Lung microvascular endothelial cell (primary cell): Measurements from ENCODE around the gene SLCO3A1. TPM values are rescaled to one million over a fixed set of nuclear protein-coding genes. Genes with fewer than 3 reads are reported as not detected.

Experiments
- DNase-seq, 2 donors: peaks; one replicate each; pipeline versions ENCODE4 v3.0.0 to v3.0.0-alpha.2; 2010; ENCODE audit warnings: low read depth in 2 of 2
- total RNA-seq: library from RNA; depleted of rRNA; stranded (reverse); fragments of >200 nt; gene quantifications from 2 replicates; pipeline ENCODE4 v1.2.1, GENCODE V29; 2014

The SLCO3A1 gene
- total RNA-seq, 1 donor from 2014 or later, result 0.20 TPM

DNA sequence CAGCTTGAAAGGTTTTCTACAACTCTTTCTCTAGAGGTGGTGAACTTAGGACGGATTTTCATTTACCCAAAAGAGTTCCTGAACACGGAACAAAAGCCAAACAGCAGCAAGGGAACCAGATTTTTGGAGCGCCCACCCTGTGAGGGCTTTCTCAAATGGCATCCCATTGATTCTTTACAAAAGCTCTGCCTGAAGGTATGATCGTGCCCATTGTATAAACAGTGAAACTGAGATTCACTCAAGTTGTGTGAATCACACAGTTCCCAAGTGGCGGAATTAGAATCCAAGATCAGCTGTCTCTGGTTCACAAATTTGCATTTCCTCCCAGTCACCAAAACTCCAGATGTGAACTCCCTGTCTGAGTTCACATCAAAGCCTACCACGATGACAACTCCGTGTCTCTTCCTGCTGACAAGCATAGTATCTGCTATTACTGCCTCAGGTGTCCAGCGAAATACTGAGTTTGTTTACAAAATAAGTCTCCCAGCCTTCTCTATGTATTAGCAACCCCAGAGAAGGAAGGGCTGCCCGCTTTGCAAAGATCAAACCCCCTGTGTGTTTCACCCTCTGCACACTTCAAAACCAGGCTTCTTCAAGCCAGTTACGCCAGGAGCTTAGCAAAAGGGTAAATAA is 304.3 kb downstream of the SLCO3A1 start:
- DNase-seq, result no peak

- DNase-seq, result no peak
Observed at GRCh38 chr15:92158426-92158825, 304.9 kb downstream of the SLCO3A1 start.

DNA sequence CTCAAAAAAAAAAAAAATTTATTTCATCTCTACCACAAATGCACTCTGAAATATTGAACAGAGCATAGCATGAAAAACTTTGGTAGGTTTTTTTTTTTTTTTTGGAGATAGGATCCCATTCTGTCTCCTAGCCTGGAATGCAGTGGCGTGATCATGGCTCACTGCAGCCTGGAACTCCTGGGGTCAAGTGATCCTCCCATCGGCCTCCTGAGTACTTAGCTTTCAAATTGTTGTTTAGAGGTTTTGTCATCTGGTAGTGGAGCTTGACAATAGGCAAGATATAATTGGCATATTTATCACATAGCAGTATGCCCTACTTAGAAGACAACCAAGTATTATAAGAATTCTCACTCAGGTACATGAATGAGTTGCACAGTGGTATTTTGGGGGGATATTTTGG is 306.0 kb downstream of the SLCO3A1 start:
- DNase-seq, result no peak

DNA sequence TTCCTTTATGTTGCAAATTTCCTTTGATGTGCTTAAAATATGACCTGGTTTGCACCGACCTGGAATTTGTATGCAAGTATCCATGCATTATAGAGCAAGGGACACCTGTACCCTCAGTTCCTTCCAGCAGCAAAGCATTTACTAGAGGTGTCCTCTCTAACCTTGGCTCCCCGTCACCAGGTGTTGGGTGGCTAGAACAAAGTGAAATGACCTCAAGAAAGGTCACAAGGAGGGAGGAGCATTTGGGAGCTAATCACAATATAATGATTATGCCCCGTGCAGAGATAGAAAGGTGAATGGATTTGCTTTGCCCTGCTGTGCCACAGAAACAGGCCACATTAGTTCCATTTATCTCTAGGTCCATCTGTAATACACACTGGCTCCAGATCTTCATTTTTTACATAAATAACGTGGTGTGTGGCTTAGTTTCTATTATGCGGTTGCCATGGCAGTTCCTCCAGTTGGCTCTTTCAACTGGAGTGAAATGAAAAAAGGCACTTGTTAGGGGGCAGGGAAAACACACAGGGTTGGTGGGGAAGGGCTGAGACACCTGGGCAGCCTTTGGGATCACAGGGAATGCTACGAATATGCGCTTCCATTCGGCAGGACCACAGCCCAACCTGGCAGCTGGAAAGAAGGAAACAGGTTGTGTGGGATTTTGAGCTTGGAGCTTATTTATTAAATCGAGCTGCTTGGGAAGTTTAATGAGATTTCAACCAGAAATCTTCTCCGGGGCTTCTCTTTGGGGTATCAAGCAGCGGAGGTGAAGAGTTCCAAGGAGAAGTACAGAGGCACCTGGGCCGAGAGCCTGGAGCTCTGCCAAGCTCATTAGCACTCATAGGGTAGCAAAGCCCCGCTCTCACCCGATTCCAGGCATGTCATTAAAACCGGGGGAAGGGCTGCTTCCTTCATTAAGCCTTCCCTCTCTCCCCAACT is 306.7 kb downstream of the SLCO3A1 start:
- no peak for DNase-seq

- DNase-seq, result no peak
Observed at GRCh38 chr15:92161039-92161670, 307.6 kb downstream of the SLCO3A1 start.

DNA sequence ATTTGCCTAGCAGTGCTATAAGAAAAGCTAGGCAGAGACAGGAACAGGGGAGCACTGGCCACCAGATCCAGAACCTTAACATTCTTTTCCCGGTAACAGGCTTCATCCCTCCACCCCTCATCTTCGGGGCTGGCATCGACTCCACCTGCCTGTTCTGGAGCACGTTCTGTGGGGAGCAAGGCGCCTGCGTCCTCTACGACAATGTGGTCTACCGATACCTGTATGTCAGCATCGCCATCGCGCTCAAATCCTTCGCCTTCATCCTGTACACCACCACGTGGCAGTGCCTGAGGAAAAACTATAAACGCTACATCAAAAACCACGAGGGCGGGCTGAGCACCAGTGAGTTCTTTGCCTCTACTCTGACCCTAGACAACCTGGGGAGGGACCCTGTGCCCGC is 309.1 kb downstream of the SLCO3A1 start:
- no peak for DNase-seq

GRCh38 chr15:92163641-92164040 is 310.1 kb downstream of the SLCO3A1 start:
- no peak for DNase-seq

- no peak for DNase-seq
Observed at GRCh38 chr15:92164327-92165000, 311.0 kb downstream of the SLCO3A1 start.

DNA sequence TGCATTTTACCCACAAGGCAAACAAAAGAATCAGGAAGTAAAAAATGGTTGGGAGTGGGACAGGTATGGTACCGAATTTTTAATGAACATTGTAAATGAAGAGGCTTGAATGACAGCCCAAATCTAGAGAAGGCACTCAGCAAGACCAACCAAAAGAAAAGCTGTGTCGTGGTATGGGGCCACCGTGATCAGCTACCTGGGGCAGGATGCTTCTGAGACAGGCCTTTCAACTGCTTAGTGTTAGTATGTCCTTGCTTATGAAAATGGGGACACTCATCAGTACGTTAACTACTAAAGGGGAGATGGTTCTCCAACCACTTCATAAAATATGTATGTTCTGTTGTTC is 311.5 kb downstream of the SLCO3A1 start:
- no peak for DNase-seq

DNA sequence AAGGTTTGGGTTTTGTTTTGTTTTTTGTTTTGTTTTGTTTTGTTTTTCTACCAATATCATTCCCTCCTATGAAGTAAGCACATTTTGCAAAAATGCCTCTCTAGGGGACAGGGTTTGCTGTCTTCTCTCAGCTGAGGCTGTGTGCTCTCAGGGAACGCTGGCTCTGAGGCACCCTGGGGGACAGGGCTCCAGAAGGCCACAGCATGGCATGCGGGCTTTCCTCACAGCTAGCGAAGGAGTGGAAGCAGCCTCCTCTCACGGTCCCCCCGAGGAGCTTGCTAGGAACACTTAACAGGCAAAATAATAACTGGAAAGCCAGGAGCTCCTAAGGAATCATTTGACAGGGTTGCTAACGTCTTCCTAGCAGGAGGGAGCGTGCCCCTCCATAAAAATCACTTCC is 312.5 kb downstream of the SLCO3A1 start:
- DNase-seq, result no peak

DNA sequence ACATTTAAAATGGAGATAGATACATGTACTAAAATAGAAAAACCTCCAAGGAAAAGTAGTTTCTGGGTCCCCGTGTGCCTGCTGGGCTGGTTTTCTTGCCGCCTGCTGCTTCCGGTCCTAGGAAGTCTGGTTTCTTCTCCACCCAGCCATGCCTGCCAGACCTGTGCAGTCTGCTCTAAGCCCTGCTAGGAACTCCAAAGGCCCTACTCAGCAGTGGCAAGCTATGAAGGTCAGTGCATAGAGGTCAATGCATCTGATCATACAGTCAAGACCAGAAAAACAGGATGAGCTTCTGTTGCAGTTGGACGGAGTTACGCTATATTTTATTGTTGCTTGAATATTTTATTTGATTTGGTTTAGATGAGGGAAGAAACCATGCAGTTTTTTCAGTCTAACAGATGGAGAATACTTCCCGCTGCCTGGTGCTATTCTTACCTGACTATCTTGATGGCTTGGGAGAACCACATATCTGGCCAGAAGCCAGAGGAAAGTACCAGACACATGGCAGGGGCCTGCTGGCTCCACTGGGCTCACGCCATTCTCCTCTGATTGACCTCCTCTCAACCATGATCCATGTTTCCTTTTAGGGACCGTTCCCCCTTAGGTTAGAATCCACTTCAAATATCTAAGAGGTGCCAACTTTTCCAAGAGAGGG is 313.4 kb downstream of the SLCO3A1 start:
- no peak for DNase-seq

DNA sequence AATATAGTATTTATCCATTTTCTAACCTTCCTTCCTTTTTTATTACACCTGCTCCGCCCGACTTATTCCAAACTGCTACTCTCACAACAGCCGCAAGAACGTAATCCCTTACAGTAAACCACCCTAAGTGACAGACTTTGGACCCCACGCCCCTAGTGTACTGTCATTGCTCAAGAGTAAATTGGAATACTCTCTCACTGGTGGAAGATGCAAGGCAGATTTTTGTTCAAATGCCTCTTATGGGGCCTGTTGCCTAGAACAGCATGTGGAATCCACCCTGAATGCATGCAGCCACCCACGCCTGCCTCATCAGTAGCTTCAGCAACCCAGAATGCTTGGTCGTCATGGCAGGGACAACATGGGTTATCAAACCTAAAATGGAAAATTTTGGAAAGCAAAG is 313.9 kb downstream of the SLCO3A1 start:
- DNase-seq, result no peak

GRCh38 chr15:92168066-92168683 is 314.7 kb downstream of the SLCO3A1 start:
- DNase-seq, result no peak

GRCh38 chr15:92170897-92171296 is 317.4 kb downstream of the SLCO3A1 start:
- no peak for DNase-seq

GRCh38 chr15:92178911-92179310 is 325.4 kb downstream of the SLCO3A1 start:
- no peak for DNase-seq

DNA sequence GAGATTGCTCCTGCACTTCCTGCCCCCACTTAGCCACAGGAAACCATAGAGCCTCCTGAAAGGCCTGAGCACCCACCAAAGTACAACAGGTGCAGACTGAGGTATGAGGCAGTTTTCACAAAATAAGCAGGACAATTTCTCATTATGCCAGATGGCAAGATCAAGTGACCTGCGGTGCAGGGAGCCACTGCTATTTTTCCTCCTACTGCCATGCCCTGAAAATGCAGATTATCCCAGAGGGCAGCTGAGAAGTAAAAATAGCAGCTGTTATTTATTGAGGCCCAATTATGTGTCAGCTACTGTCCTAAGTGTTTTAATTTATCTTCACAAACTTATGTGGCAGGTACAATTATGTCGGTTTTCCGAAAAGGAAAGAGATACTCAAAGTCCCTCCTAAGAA is 330.6 kb downstream of the SLCO3A1 start:
- DNase-seq, result no peak

DNA sequence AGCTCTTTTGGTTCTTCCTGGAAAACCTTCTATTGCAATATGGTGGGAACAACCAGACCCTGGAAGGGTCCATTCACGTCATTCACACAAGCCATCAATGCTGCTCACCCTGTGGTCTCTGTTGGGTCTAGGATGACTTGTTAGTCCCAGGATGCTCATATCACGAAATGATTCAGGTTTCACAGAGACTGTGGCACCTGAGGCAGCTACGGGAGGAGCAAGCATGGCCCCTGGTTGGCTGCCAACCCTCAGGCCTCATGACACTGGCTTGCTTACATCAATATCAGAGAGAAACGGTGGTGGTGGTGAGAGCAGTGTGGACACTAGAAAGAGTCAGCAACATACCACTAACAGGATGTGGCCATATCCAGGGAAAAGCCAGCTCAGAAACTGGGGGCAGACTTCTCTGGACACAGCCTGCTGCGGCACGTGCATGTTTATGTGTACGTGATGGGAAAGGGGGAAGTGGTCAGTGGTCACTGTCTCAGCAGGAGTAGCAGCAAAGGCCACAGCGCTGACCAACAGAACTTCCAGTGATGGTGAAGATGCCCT is 331.2 kb downstream of the SLCO3A1 start:
- no peak for DNase-seq

GRCh38 chr15:92187975-92188374 is 334.5 kb downstream of the SLCO3A1 start:
- DNase-seq, result no peak

DNA sequence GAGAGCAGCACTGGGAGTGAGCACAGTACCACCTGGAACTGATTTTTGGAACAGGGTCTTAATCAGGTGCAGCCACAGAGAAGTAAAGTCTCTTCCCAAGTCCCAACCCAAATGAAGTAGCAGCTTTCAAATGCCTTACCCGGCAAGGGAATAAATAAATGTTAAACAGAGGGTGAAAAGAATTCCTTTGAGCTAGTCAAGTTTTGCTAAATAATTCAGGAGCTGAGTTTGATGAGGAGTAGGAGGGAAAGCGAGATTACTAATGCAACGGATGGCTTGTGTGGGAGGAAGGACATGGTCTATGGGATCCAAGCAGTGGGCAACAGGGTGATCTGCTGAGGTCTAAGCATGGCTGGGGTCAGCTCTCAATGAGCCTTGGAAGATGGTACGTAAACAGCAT is 335.7 kb downstream of the SLCO3A1 start:
- DNase-seq, result no peak

DNA sequence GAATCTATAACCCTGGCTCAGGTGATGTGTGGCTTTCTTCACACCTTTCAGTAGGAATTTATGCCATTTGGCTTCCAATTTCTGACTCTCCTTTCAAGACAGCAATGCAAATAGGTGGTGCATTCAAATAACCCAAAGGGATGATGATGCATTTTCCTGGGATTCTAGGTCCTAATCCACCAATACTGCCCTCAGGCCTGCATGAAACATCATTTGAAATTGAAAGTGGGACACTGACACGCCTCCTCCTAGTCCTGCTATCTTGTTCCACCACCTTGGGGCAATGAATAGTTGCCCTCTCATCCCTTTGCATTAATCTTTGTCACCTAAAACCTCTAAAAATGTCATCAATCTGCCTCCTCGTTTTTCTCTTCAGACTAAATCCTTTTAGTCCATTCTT is 341.7 kb downstream of the SLCO3A1 start:
- no peak for DNase-seq

DNA sequence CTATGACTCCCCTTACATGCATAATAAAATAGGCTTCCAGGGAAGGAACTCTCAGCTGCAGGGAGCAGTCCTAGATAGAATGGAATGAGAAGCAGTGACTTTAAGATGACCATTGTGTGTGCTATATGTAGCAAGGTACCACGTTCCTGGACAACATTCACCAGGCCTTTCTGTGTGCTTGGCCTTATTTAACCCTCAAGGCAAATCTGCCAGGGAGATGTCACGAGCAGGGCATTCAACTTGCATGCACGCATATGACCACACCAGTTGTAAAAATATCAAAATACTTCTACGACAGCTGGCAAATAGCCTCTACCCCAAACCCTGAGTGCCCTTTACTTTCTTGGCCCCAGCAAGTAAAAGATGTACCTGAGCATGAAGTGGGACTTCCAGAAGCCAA is 342.8 kb downstream of the SLCO3A1 start:
- no peak for DNase-seq
